H9 (cell line): ENCODE data around the gene SGO2. TPM values are rescaled to one million over a fixed set of nuclear protein-coding genes. Genes with fewer than 3 reads are reported as not detected.

Source experiments
- DNase-seq: peaks from one replicate; pipeline ENCODE4 v3.0.0-alpha.2; 2017
- H2AFZ ChIP-seq: one replicate; pipeline ENCODE4 v1.6.1; 2013; ENCODE audit warnings: mild to moderate bottlenecking, low read length, control low read depth, moderate library complexity
- H2AK5ac ChIP-seq: 2 replicates; pipeline ENCODE4 v1.6.1; 2013; ENCODE audit warnings: low read length, control low read depth, mixed read lengths; ENCODE audit not compliant: insufficient read length
- H2BK120ac ChIP-seq: one replicate; pipeline ENCODE4 v1.6.1; 2013; ENCODE audit warnings: low read depth, mild to moderate bottlenecking, low read length, control low read depth, inconsistent platforms; ENCODE audit not compliant: poor library complexity, severe bottlenecking
- H2BK12ac ChIP-seq: 2 replicates; pipeline ENCODE4 v1.6.1; 2013; ENCODE audit warnings: low read length, control low read depth, mixed read lengths, low read depth; ENCODE audit not compliant: insufficient read length
- H2BK15ac ChIP-seq: 2 replicates; pipeline ENCODE4 v1.6.1; 2013; ENCODE audit warnings: low read depth, low read length, control low read depth
- H2BK20ac ChIP-seq: one replicate; pipeline ENCODE4 v1.6.1; 2013; ENCODE audit warnings: low read depth, mild to moderate bottlenecking, low read length, control low read depth, inconsistent platforms; ENCODE audit not compliant: poor library complexity, severe bottlenecking
- H2BK5ac ChIP-seq: 2 replicates; pipeline ENCODE4 v1.6.1; 2013; ENCODE audit warnings: low read length, control low read depth, mixed read lengths; ENCODE audit not compliant: insufficient read length
- H3K14ac ChIP-seq: 2 replicates; pipeline ENCODE4 v1.6.1; 2013; ENCODE audit warnings: low read length, control low read depth; ENCODE audit not compliant: insufficient read depth
- H3K18ac ChIP-seq: 2 replicates; pipeline ENCODE4 v1.6.1; 2013; ENCODE audit warnings: low read depth, mild to moderate bottlenecking, mixed read lengths, low read length, control low read depth; ENCODE audit not compliant: insufficient read length
- H3K23ac ChIP-seq: 2 replicates; pipeline ENCODE4 v1.6.1; 2013; ENCODE audit warnings: low read length, control low read depth, mixed read lengths, low read depth; ENCODE audit not compliant: insufficient read length
- H3K23me2 ChIP-seq: 2 replicates; pipeline ENCODE4 v1.6.1; 2013; ENCODE audit warnings: low read depth, mild to moderate bottlenecking, mixed read lengths, low read length, control low read depth; ENCODE audit not compliant: insufficient read length, poor library complexity, severe bottlenecking
- H3K27ac ChIP-seq: 2 replicates; pipeline ENCODE4 v1.5.1; 2013; ENCODE audit warnings: low read length, control low read depth, mixed read lengths, low read depth; ENCODE audit not compliant: insufficient read length
- H3K27me3 ChIP-seq: 2 replicates; pipeline ENCODE4 v1.6.1; 2013; ENCODE audit warnings: low read length, control low read depth, inconsistent platforms; ENCODE audit not compliant: insufficient read depth
- H3K4ac ChIP-seq: 2 replicates; pipeline ENCODE4 v1.6.1; 2013; ENCODE audit warnings: low read depth, mild to moderate bottlenecking, control low read depth, inconsistent platforms, low read length, moderate library complexity
- H3K4me1 ChIP-seq: 2 replicates; pipeline ENCODE4 v1.6.1; 2013; ENCODE audit warnings: low read length, control low read depth, inconsistent platforms; ENCODE audit not compliant: insufficient read depth
- H3K4me2 ChIP-seq: 2 replicates; pipeline ENCODE4 v1.6.1; 2013; ENCODE audit warnings: low read length, control low read depth, mixed read lengths; ENCODE audit not compliant: insufficient read length, insufficient read depth
- H3K56ac ChIP-seq: 2 replicates; pipeline ENCODE4 v1.6.1; 2013; ENCODE audit warnings: low read depth, mild to moderate bottlenecking, mixed read lengths, low read length, control low read depth; ENCODE audit not compliant: insufficient read length
- H3K79me1 ChIP-seq: 2 replicates; pipeline ENCODE4 v1.6.1; 2013; ENCODE audit warnings: low read depth, mild to moderate bottlenecking, moderate library complexity, low read length, control low read depth, inconsistent platforms; ENCODE audit not compliant: insufficient read depth, poor library complexity, severe bottlenecking
- H3K79me2 ChIP-seq: 2 replicates; pipeline ENCODE4 v1.6.1; 2013; ENCODE audit warnings: low read length, control low read depth, inconsistent platforms; ENCODE audit not compliant: insufficient read depth
- H3K9ac ChIP-seq: 2 replicates; pipeline ENCODE4 v1.6.1; 2013; ENCODE audit warnings: low read length, control low read depth, mixed read lengths; ENCODE audit not compliant: insufficient read length; ENCODE audit errors: extremely low read depth
- H3K9me3 ChIP-seq: one replicate; pipeline ENCODE4 v1.6.1; 2013; ENCODE audit warnings: low read depth, low read length, inconsistent platforms; ENCODE audit not compliant: control insufficient read depth
- H3T11ph ChIP-seq: one replicate; pipeline ENCODE4 v1.6.1; 2013; ENCODE audit warnings: mild to moderate bottlenecking, low read length, control low read depth, inconsistent platforms
- H4K20me1 ChIP-seq: one replicate; pipeline ENCODE4 v1.6.1; 2013; ENCODE audit not compliant: control insufficient read depth, insufficient read length, insufficient read depth
- H4K5ac ChIP-seq: 2 replicates; pipeline ENCODE4 v1.6.1; 2013; ENCODE audit warnings: low read depth, mild to moderate bottlenecking, mixed read lengths, low read length, control low read depth; ENCODE audit not compliant: insufficient read length
- H4K8ac ChIP-seq: replicated peaks from 2 replicates; pipeline ENCODE4 v1.6.1; 2013; ENCODE audit warnings: low read length, control low read depth, mixed read lengths, low read depth; ENCODE audit not compliant: insufficient read length
- H4K91ac ChIP-seq: 2 replicates; pipeline ENCODE4 v1.6.1; 2013; ENCODE audit warnings: low read depth, mild to moderate bottlenecking, moderate library complexity, mixed read lengths, low read length, control low read depth; ENCODE audit not compliant: insufficient read length
- H3K27ac Mint-ChIP-seq, 3 experiments: 2 replicates in 2 of 3; 3 replicates in 1 of 3; pipeline ENCODE4 v1.8.0; 2020 to 2021; ENCODE audit warnings: mixed read lengths in 3 of 3, mild to moderate bottlenecking in 1 of 3, moderate library complexity in 1 of 3
- H3K27me3 Mint-ChIP-seq: 2 replicates; pipeline ENCODE4 v1.8.0; 2021; ENCODE audit warnings: low read depth, mild to moderate bottlenecking, moderate library complexity, mixed read lengths
- H3K36me3 Mint-ChIP-seq, 3 experiments: 2 replicates in 2 of 3; 3 replicates in 1 of 3; pipeline ENCODE4 v1.8.0; 2020 to 2021; ENCODE audit warnings: low read depth in 3 of 3, mixed read lengths in 3 of 3; ENCODE audit not compliant: insufficient read depth in 1 of 3
- H3K4me1 Mint-ChIP-seq, 2 experiments: 2 replicates each; pipeline ENCODE4 v1.8.0; 2020; ENCODE audit warnings: mixed read lengths in 2 of 2
- H3K4me3 Mint-ChIP-seq, 2 experiments: 2 replicates in 1 of 2; 3 replicates in 1 of 2; pipeline ENCODE4 v1.8.0; 2020 to 2021; ENCODE audit warnings: mild to moderate bottlenecking in 2 of 2, mixed read lengths in 2 of 2, moderate library complexity in 1 of 2
- H3K9me3 Mint-ChIP-seq, 2 experiments: 2 replicates in 1 of 2; 3 replicates in 1 of 2; pipeline ENCODE4 v1.8.0; 2020; ENCODE audit warnings: mild to moderate bottlenecking in 2 of 2, mixed read lengths in 2 of 2, moderate library complexity in 1 of 2
- WGBS: extraction: QIAGEN DNeasy Blood & Tissue Kit; methylation state at CpG from one replicate; pipeline ENCODE4 v1.1.7; 2013; ENCODE audit warnings: missing lambda C conversion rate, low lambda C conversion rate, mixed read lengths; ENCODE audit not compliant: insufficient read length; ENCODE audit errors: extremely low coverage; 5-methylcytosine and 5-hydroxymethylcytosine counted together
- total RNA-seq: library from RNA; stranded (reverse); gene quantifications from 2 replicates; pipeline ENCODE4 v1.2.1, GENCODE V29; 2021
- TF ChIP-seq, protein P1 (sequence below): fragments of 200-600 bp; sonication (generic); conservative IDR thresholded peaks from 3 replicates; pipeline ENCODE4 v1.8.0; 2021; ENCODE audit warnings: antibody characterized with exemption, mild to moderate bottlenecking

The SGO2 gene
- total RNA-seq, 1 experiment from 2014 or later = 25.6 TPM

DNA sequence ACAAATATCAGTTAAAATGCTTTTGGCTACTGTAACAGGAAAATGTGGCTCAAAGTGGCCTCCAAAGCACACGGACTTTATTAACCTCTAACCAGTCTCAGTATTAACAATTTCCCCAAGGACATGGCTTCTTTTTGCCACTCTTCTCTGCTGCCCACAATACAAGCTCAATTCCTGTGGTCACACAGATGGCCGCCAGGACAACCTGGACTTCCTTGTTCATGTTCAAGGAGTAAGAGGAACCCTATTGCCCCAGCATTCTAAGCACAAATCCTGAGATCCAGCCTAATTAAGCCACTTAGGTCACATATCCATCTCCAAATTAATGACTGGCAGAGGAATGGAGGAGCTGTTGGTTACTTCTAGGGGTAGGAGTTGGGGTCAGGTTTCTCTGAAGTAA, 98.0 kb downstream of the SGO2 start:
- no CpG with 5 or more reads among the region's 2 CpGs for WGBS
- H3K9me3 Mint-ChIP-seq = no peaks in the 10 kb centered on the region
- TF ChIP-seq, protein P1, sequence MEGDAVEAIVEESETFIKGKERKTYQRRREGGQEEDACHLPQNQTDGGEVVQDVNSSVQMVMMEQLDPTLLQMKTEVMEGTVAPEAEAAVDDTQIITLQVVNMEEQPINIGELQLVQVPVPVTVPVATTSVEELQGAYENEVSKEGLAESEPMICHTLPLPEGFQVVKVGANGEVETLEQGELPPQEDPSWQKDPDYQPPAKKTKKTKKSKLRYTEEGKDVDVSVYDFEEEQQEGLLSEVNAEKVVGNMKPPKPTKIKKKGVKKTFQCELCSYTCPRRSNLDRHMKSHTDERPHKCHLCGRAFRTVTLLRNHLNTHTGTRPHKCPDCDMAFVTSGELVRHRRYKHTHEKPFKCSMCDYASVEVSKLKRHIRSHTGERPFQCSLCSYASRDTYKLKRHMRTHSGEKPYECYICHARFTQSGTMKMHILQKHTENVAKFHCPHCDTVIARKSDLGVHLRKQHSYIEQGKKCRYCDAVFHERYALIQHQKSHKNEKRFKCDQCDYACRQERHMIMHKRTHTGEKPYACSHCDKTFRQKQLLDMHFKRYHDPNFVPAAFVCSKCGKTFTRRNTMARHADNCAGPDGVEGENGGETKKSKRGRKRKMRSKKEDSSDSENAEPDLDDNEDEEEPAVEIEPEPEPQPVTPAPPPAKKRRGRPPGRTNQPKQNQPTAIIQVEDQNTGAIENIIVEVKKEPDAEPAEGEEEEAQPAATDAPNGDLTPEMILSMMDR = no peak

More for the DNA sequence above, 98.0 kb downstream of the SGO2 start:
- Histone ChIP-seq H2AK5ac (no peak overlapping the region), H3K18ac (no peak overlapping the region), H4K8ac (no peak overlapping the region), H3K79me2 (no peaks in the 10 kb centered on the region), H3K4ac (no peak overlapping the region), H3K56ac (no peak overlapping the region), H3K23ac (no peak overlapping the region), H3K27ac (no peak overlapping the region), H2BK120ac (no peak overlapping the region), H3K9me3 (no peaks in the 10 kb centered on the region), H3K9ac (no peak overlapping the region), H3K23me2 (no peaks in the 10 kb centered on the region), H3K27me3 (no peaks in the 10 kb centered on the region), H3K4me2 (no peak overlapping the region), H2BK15ac (no peak overlapping the region), H3K4me1 (no peaks in the 10 kb centered on the region), H3T11ph (no peak overlapping the region), H2AFZ (no peak overlapping the region), H4K5ac (no peak overlapping the region), H2BK20ac (no peak overlapping the region), H3K79me1 (no peaks in the 10 kb centered on the region), H2BK12ac (no peak overlapping the region), H4K91ac (no peak overlapping the region), H2BK5ac (no peak overlapping the region), H3K14ac (no peak overlapping the region), H4K20me1 (no peaks in the 10 kb centered on the region)
- Mint-ChIP-seq H3K36me3 (no peaks in the 10 kb centered on the region), H3K4me1 (peaks cover 14 to 22% of the 10 kb centered on the region in 2 experiments), H3K27me3 (no peaks in the 10 kb centered on the region), H3K4me3 (no peak overlapping the region), H3K27ac (no peak overlapping the region)
- no peak for DNase-seq
